Activated T-helper 9 cell treated with anti-CD3 and anti-CD28 coated beads, Interleukin-2, amount 50 U/mL, for 16 hours (primary cell): ENCODE measurements around the gene MUC2.

Source experiments
- DNase-seq: peaks from one replicate; pipeline ENCODE4 v3.0.0-alpha.2; 2020; ENCODE audit warnings: low read depth

Gene MUC2

GRCh38 chr11:1087961-1088926 lies 13.6 kb downstream of the MUC2 start:
- DNase-seq = no peak

- DNase-seq = no peak
Measured at GRCh38 chr11:1088927-1089737, 14.5 kb downstream of the MUC2 start.

- no peak for DNase-seq
Measured at GRCh38 chr11:1089738-1090599, 15.3 kb downstream of the MUC2 start.

GRCh38 chr11:1090600-1091331 lies 16.1 kb downstream of the MUC2 start:
- DNase-seq = no peak

GRCh38 chr11:1091332-1092083 lies 16.8 kb downstream of the MUC2 start:
- no peak for DNase-seq

GRCh38 chr11:1092145-1092670 lies 17.5 kb downstream of the MUC2 start:
- DNase-seq = no peak

- no peak for DNase-seq
Measured at GRCh38 chr11:1092919-1093318, 18.2 kb downstream of the MUC2 start.

- no peak for DNase-seq
Measured at GRCh38 chr11:1099519-1100355, 25.1 kb downstream of the MUC2 start.

- no peak for DNase-seq
Measured at GRCh38 chr11:1100417-1101245, 26.0 kb downstream of the MUC2 start.

GRCh38 chr11:1101318-1102089 lies 26.8 kb downstream of the MUC2 start:
- DNase-seq = no peak

- DNase-seq = no peak
Measured at GRCh38 chr11:1102221-1102971, 27.7 kb downstream of the MUC2 start.

GRCh38 chr11:1102996-1103395 lies 28.3 kb downstream of the MUC2 start:
- no peak for DNase-seq

- no peak for DNase-seq
Measured at GRCh38 chr11:1103401-1104360, 29.0 kb downstream of the MUC2 start.

GRCh38 chr11:1104411-1105182 lies 29.9 kb downstream of the MUC2 start:
- no peak for DNase-seq

GRCh38 chr11:1105183-1105565 lies 30.5 kb downstream of the MUC2 start:
- DNase-seq = no peak
